Naive B cell (primary cell): ENCODE results near the gene MDGA2. TPM values are rescaled to one million over a fixed set of nuclear protein-coding genes. Genes with fewer than 3 reads are reported as not detected.
"Not testable (repeated sequence)": the region's sequence is repeated elsewhere in the genome, so short reads cannot be mapped to it uniquely, and the experiment has no call there.

ENCODE experiments used
- ATAC-seq, 2 donors: fragments of 150-1000 bp; cut with Tn5 transposase; 2 replicates each; pipeline ENCODE4 v1.10.0; 2021; ENCODE audit warnings: low read depth in 2 of 2, mild to moderate bottlenecking in 2 of 2, moderate library complexity in 2 of 2
- DNase-seq: peaks from one replicate; pipeline ENCODE4 v3.0.0; 2022
- H3K27ac Mint-ChIP-seq, 6 donors: one replicate each; pipeline ENCODE4 v1.8.0; 2020 to 2022; ENCODE audit warnings: mild to moderate bottlenecking in 6 of 6, mixed read lengths in 6 of 6, moderate library complexity in 5 of 6, inconsistent platforms in 2 of 6
- H3K27me3 Mint-ChIP-seq, 3 donors: one replicate each; pipeline ENCODE4 v1.8.0; 2021 to 2022; ENCODE audit warnings: mixed read lengths in 3 of 3, mild to moderate bottlenecking in 1 of 3
- H3K36me3 Mint-ChIP-seq, 2 donors: one replicate each; pipeline ENCODE4 v1.8.0; 2020 to 2022; ENCODE audit warnings: mixed read lengths in 2 of 2, inconsistent platforms in 1 of 2, mild to moderate bottlenecking in 1 of 2
- H3K4me1 Mint-ChIP-seq, 3 donors: one replicate each; pipeline ENCODE4 v1.8.0; 2020 to 2022; ENCODE audit warnings: mixed read lengths in 3 of 3, inconsistent platforms in 1 of 3, mild to moderate bottlenecking in 1 of 3, moderate library complexity in 1 of 3
- H3K4me3 Mint-ChIP-seq, 8 donors: one replicate each; pipeline ENCODE4 v1.8.0; 2020 to 2022; ENCODE audit warnings: mild to moderate bottlenecking in 8 of 8, mixed read lengths in 8 of 8, moderate library complexity in 8 of 8, inconsistent platforms in 2 of 8
- H3K9me3 Mint-ChIP-seq, 7 donors: one replicate each; pipeline ENCODE4 v1.8.0; 2020 to 2022; ENCODE audit warnings: mixed read lengths in 7 of 7, mild to moderate bottlenecking in 5 of 7, inconsistent platforms in 2 of 7, moderate library complexity in 1 of 7
- polyA plus RNA-seq, 6 donors: library from polyadenylated mRNA; unstranded; fragments of 300-500 nt; fragmentation: Illumina TruSeq; gene quantifications; one replicate each; pipeline ENCODE4 v1.2.3, GENCODE V29; 2021; ENCODE audit warnings: low read depth in 6 of 6

Gene MDGA2
- polyA plus RNA-seq, 6 donors from 2014 or later = not detected

GRCh38 chr14:47210099-47210498, 465.3 kb downstream of the MDGA2 start:
- H3K27ac Mint-ChIP-seq = no peak overlapping the region
- H3K36me3 Mint-ChIP-seq = no peaks in the 10 kb centered on the region
- no peak overlapping the region for H3K4me3 Mint-ChIP-seq
- DNase-seq = no peak
- H3K27me3 Mint-ChIP-seq = no peaks in the 10 kb centered on the region
- H3K4me1 Mint-ChIP-seq = no peaks in the 10 kb centered on the region
- ATAC-seq = no peak
- H3K9me3 Mint-ChIP-seq = no peaks in the 10 kb centered on the region

- Mint-ChIP-seq H3K27ac (no peak overlapping the region), H3K4me3 (no peak overlapping the region), H3K27me3 (no peaks in the 10 kb centered on the region), H3K4me1 (no peaks in the 10 kb centered on the region), H3K9me3 (peaks cover 0 to under 1% (median 0%) of the 10 kb centered on the region in 7 donors), H3K36me3 (no peaks in the 10 kb centered on the region)
- DNase-seq (no peak), ATAC-seq (no peak)
These were observed 467.0 kb downstream of the MDGA2 start for GRCh38 chr14:47208434-47208833.

- no peak for ATAC-seq
These were observed 467.8 kb downstream of the MDGA2 start for GRCh38 chr14:47207617-47208016.

GRCh38 chr14:47200740-47201139, 474.7 kb downstream of the MDGA2 start:
- Mint-ChIP-seq H3K4me3 (no peak overlapping the region), H3K36me3 (no peaks in the 10 kb centered on the region), H3K27me3 (no peaks in the 10 kb centered on the region), H3K9me3 (peaks cover 0 to 13% (median 4%) of the 10 kb centered on the region in 7 donors), H3K4me1 (no peaks in the 10 kb centered on the region), H3K27ac (no peak overlapping the region)
- DNase-seq (no peak), ATAC-seq (no peak)

More at GRCh38 chr14:47207617-47208016, 467.8 kb downstream of the MDGA2 start:
- no peak for DNase-seq
- no peaks in the 10 kb centered on the region for H3K27me3 Mint-ChIP-seq
- no peak overlapping the region for H3K27ac Mint-ChIP-seq
- H3K4me3 Mint-ChIP-seq = no peak overlapping the region
- H3K9me3 Mint-ChIP-seq = peaks cover 0 to 5% (median 0%) of the 10 kb centered on the region in 7 donors
- H3K4me1 Mint-ChIP-seq = no peaks in the 10 kb centered on the region
- no peaks in the 10 kb centered on the region for H3K36me3 Mint-ChIP-seq

- H3K4me1 Mint-ChIP-seq = no peaks in the 10 kb centered on the region
- H3K27me3 Mint-ChIP-seq = no peaks in the 10 kb centered on the region
- DNase-seq = no peak
- H3K27ac Mint-ChIP-seq = no peak overlapping the region
- H3K4me3 Mint-ChIP-seq = no peak overlapping the region
- H3K36me3 Mint-ChIP-seq = no peaks in the 10 kb centered on the region
- peaks cover 0 to 5% (median 0%) of the 10 kb centered on the region in 7 donors for H3K9me3 Mint-ChIP-seq
- ATAC-seq = no peak
These were observed 479.8 kb downstream of the MDGA2 start for GRCh38 chr14:47195582-47195981.

- Mint-ChIP-seq H3K4me1 (no peaks in the 10 kb centered on the region), H3K36me3 (no peaks in the 10 kb centered on the region), H3K9me3 (peaks cover 0 to 5% (median 0%) of the 10 kb centered on the region in 7 donors), H3K27ac (no peak overlapping the region), H3K4me3 (no peak overlapping the region), H3K27me3 (no peaks in the 10 kb centered on the region)
- DNase-seq = no peak
- ATAC-seq = no peak
These were observed 481.4 kb downstream of the MDGA2 start for GRCh38 chr14:47194055-47194454.

- H3K27ac Mint-ChIP-seq, DNase-seq, H3K4me1 Mint-ChIP-seq, H3K4me3 Mint-ChIP-seq, H3K36me3 Mint-ChIP-seq, H3K27me3 Mint-ChIP-seq, ATAC-seq, H3K9me3 Mint-ChIP-seq: not testable (repeated sequence)
These were observed 483.2 kb downstream of the MDGA2 start for GRCh38 chr14:47192203-47192602.

GRCh38 chr14:47191700-47192099, 483.7 kb downstream of the MDGA2 start:
- Mint-ChIP-seq H3K27ac (no peak overlapping the region), H3K4me3 (no peak overlapping the region), H3K4me1 (no peaks in the 10 kb centered on the region), H3K36me3 (no peaks in the 10 kb centered on the region), H3K27me3 (no peaks in the 10 kb centered on the region), H3K9me3 (peaks cover 0 to 5% (median 0%) of the 10 kb centered on the region in 7 donors)
- DNase-seq (no peak), ATAC-seq (no peak)

GRCh38 chr14:47189911-47190484, 485.4 kb downstream of the MDGA2 start:
- no peak for DNase-seq
- Mint-ChIP-seq H3K27ac (no peak overlapping the region), H3K9me3 (peaks cover 0 to 5% (median 0%) of the 10 kb centered on the region in 7 donors), H3K4me1 (no peaks in the 10 kb centered on the region), H3K27me3 (no peaks in the 10 kb centered on the region), H3K36me3 (no peaks in the 10 kb centered on the region), H3K4me3 (no peak overlapping the region)
- no peak for ATAC-seq

- ATAC-seq = no peak
- Mint-ChIP-seq H3K4me1 (no peaks in the 10 kb centered on the region), H3K27me3 (no peaks in the 10 kb centered on the region)
These were observed 488.9 kb downstream of the MDGA2 start for GRCh38 chr14:47186486-47186885.

GRCh38 chr14:47179906-47180305, 495.5 kb downstream of the MDGA2 start:
- Mint-ChIP-seq H3K27ac (no peak overlapping the region), H3K4me1 (no peaks in the 10 kb centered on the region), H3K4me3 (no peak overlapping the region), H3K27me3 (no peaks in the 10 kb centered on the region), H3K36me3 (no peaks in the 10 kb centered on the region), H3K9me3 (peaks cover 0 to 4% (median 0%) of the 10 kb centered on the region in 7 donors)
- no peak for DNase-seq
- ATAC-seq = no peak

More at GRCh38 chr14:47186486-47186885, 488.9 kb downstream of the MDGA2 start:
- no peak for DNase-seq
- Mint-ChIP-seq H3K4me3 (no peak overlapping the region), H3K9me3 (peaks cover 0 to 2% (median 0%) of the 10 kb centered on the region in 7 donors), H3K27ac (no peak overlapping the region), H3K36me3 (no peaks in the 10 kb centered on the region)

- ATAC-seq, H3K27ac Mint-ChIP-seq: not testable (repeated sequence)
These were observed 503.5 kb downstream of the MDGA2 start for GRCh38 chr14:47171896-47172295.

GRCh38 chr14:47167402-47167801, 508.0 kb downstream of the MDGA2 start:
- ATAC-seq = no peak
- H3K4me3 Mint-ChIP-seq = no peak overlapping the region

More at GRCh38 chr14:47171896-47172295, 503.5 kb downstream of the MDGA2 start:
- H3K9me3 Mint-ChIP-seq, H3K27me3 Mint-ChIP-seq, DNase-seq, H3K4me1 Mint-ChIP-seq, H3K36me3 Mint-ChIP-seq, H3K4me3 Mint-ChIP-seq: not testable (repeated sequence)

GRCh38 chr14:47155395-47155794, 520.0 kb downstream of the MDGA2 start:
- DNase-seq (no peak), ATAC-seq (no peak)
- Mint-ChIP-seq H3K27me3 (no peaks in the 10 kb centered on the region), H3K27ac (no peak overlapping the region), H3K4me3 (no peak overlapping the region), H3K36me3 (no peaks in the 10 kb centered on the region), H3K9me3 (peaks cover 0 to 10% (median 3%) of the 10 kb centered on the region in 7 donors), H3K4me1 (no peaks in the 10 kb centered on the region)

More at GRCh38 chr14:47167402-47167801, 508.0 kb downstream of the MDGA2 start:
- no peaks in the 10 kb centered on the region for H3K4me1 Mint-ChIP-seq
- peaks cover 0 to 6% (median 0%) of the 10 kb centered on the region in 7 donors for H3K9me3 Mint-ChIP-seq
- no peak for DNase-seq
- no peaks in the 10 kb centered on the region for H3K27me3 Mint-ChIP-seq
- no peak overlapping the region for H3K27ac Mint-ChIP-seq
- H3K36me3 Mint-ChIP-seq = no peaks in the 10 kb centered on the region
